ENCODE data around the gene PCDHGC3.
A peak's percentile ranks its signal among the peaks of the same experiment; 100 is the strongest.

Gene PCDHGC3

DNA sequence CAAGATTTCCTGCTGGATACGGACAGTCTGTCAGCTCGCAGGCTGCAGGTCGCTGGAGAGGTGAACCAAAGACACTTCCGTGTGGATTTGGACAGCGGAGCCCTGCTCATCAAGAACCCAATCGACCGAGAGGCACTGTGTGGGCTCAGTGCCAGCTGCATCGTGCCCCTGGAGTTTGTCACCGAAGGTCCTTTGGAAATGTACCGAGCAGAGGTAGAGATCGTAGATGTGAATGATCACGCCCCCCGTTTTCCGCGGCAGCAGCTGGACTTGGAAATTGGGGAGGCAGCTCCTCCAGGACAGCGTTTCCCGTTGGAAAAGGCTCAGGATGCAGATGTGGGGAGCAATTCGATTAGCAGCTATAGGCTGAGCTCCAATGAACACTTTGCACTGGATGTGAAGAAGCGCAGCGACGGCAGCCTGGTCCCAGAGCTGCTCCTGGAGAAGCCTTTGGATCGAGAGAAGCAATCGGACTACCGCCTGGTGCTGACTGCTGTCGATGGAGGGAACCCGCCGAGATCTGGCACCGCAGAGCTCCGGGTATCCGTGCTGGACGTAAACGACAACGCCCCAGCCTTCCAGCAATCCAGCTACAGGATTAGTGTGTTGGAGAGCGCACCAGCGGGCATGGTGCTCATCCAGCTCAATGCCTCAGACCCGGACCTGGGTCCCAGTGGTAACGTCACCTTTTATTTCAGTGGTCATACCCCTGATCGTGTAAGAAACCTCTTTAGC, 9.7 kb downstream of the PCDHGC3 start:
- DNase-seq, result no peak

DNA sequence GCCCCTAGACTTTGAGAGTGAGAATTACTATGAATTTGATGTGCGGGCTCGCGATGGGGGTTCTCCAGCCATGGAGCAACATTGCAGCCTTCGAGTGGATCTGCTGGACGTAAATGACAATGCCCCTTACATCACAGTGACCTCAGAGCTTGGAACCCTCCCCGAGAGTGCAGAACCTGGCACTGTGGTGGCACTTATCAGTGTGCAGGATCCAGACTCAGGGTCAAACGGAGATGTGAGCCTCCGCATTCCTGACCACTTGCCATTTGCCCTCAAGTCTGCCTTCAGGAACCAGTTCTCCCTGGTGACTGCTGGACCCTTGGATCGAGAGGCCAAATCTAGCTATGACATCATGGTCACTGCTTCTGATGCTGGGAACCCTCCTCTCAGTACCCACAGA, 10.3 kb downstream of the PCDHGC3 start:
- DNase-seq, result no peak

DNA sequence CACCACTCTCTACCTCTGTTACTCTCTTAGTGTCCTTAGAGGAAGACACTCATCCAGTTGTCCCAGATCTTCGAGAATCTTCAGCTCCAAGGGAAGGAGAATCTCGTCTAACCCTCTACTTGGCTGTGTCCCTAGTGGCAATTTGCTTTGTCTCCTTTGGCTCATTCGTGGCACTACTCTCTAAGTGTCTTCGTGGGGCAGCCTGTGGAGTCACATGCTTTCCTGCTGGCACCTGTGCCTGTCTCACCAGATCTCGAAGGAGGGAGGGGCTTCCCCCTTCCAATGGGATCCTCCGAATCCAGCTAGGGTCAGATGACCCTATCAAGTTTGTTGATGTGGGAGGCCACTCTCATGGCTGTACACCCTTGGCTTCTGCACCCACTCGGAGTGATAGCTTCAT, 11.4 kb downstream of the PCDHGC3 start:
- no peak for DNase-seq

DNA sequence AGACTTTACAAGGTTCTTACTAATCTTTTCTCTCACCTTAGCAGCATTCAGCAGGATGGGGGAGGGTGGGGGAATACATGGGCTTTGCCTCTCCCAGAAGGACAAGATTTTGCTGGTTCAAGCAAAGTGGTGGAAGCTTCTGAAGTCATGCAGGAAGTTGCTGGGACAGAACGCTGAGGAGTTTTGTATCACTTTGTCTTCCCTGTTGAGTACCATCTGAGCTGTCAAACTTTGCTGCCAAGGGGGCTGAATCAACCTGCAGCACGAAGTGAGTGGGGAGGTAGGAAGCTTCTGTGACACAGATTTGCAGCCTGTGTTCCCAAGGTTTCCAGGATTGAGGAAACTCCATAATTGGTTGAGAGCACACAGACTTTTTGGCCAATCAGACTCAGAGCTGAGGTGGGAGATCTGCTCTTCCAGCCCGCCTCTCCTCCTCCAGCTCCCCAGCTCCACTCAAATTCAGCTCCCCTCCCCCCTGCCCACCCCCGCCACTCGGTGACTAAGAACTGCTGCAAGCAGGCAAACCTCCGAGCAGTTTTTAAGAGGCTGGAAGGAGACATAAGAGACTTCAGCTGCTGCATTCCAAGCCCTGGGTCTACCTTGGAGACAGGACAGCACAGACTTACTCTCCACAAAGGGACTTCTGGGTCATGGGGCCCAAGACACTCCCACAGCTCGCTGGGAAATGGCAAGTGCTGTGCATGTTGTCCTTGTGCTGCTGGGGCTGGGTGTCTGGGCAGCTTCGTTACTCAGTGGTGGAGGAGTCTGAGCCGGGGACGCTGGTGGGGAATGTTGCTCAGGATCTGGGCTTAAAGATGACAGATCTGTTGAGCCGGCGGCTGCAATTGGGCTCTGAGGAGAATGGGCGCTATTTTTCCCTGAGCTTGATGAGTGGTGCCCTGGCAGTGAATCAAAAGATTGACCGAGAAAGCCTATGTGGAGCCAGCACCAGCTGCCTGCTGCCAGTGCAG, 13.1 kb downstream of the PCDHGC3 start, which contains the start of gene PCDHGC5:
Gene PCDHGC5 (plus strand): TSS at position 491 of the 971 bp plus-strand sequence. CDS start 160 bp downstream, at position 651.
- no peak for DNase-seq

DNA sequence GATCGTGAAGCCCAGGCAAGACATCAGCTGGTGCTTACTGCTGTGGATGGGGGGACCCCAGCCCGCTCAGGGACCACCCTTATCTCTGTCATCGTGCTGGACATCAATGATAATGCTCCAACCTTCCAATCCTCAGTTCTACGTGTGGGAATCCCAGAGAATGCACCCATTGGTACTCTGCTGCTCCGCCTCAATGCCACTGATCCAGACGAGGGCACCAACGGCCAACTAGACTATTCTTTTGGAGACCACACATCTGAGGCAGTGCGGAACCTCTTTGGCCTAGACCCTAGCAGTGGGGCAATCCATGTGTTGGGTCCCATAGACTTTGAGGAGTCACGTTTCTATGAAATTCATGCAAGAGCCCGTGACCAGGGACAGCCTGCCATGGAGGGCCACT, 14.1 kb downstream of the PCDHGC3 start:
- no peak for DNase-seq

DNA sequence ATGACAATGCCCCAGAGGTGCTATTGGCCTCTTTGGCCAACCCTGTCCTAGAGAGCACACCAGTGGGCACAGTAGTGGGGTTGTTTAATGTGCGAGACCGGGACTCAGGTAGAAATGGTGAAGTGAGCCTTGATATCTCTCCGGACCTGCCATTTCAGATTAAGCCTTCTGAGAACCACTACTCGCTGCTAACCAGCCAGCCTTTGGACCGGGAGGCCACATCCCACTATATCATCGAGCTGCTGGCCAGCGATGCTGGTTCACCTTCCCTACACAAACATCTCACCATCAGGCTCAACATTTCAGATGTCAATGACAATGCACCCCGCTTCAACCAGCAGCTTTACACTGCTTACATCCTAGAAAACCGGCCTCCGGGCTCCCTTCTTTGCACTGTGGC, 14.5 kb downstream of the PCDHGC3 start:
- DNase-seq, result no peak

DNA sequence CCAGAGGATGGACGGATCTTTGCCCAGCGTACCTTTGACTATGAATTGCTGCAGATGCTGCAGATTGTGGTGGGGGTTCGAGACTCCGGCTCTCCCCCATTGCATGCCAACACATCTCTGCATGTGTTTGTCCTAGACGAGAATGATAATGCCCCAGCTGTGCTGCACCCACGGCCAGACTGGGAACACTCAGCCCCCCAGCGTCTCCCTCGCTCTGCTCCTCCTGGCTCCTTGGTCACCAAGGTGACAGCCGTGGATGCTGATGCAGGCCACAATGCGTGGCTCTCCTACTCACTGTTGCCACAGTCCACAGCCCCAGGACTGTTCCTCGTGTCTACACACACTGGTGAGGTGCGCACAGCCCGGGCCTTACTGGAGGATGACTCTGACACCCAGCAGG, 15.0 kb downstream of the PCDHGC3 start:
- no peak for DNase-seq

DNA sequence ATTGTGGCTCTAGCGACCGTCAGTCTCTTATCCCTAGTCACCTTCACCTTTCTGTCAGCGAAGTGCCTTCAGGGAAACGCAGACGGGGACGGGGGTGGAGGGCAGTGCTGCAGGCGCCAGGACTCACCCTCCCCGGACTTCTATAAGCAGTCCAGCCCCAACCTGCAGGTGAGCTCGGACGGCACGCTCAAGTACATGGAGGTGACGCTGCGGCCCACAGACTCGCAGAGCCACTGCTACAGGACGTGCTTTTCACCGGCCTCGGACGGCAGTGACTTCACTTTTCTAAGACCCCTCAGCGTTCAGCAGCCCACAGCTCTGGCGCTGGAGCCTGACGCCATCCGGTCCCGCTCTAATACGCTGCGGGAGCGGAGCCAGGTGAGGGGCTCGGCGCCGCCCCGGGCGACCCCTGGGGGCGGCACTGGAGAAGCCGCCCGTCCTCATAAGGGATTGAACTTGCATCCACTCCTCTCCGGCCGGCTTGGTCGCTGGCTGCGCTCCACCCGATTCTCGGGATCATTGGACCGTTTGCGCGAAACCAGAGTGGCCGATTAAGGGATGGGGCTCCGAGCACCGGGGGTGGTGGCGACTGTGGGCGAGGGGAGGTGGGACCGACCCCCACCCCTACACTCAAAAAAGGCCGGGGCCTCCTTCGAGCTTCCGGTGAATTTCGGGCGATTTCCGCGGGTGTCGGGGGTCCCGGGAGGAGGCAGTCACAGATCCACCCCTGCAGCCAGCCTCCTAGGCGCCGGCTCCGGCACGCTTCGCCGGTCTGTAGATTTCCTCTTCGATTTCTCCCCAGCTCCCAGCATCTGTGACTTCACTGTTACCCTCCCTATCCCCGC, 15.8 kb downstream of the PCDHGC3 start:
- DNase-seq, result no peak

DNA sequence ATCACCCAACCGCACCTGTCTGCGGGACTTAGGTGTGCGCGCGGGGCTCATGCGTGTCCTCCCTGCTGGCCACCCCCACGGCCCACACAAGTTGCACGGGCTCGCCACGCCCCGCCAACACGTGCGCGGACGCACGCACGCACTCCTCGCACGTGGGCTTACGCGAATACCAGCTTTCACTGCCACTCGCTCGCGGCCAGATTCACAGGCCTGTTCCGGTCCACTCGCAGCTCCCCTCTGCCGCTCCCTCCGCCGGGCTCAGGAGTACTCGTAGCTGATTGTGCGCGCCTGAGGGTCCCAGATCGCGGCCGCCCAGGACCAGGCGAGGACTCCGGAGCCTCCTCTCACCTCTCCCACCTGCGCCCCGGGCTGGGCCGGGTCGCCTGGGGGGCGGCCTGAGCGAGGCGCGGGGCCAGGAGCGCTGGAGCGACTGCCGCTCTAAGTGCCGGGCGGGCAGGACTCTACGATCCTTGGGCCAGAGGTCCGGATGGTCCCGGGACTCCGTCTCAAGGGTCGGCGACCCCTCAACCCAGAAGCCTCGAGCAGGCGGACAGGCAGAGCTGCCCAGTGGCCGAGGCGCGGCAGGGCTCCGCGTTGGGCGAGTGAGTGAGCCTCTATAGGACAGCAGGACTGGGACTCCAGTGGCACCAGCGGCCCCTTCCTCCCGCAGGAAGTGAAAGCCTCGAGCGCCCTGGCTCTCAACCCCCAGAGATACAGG, 16.6 kb downstream of the PCDHGC3 start:
- peak in 1 of 2 donors; percentile 25 for DNase-seq

DNA sequence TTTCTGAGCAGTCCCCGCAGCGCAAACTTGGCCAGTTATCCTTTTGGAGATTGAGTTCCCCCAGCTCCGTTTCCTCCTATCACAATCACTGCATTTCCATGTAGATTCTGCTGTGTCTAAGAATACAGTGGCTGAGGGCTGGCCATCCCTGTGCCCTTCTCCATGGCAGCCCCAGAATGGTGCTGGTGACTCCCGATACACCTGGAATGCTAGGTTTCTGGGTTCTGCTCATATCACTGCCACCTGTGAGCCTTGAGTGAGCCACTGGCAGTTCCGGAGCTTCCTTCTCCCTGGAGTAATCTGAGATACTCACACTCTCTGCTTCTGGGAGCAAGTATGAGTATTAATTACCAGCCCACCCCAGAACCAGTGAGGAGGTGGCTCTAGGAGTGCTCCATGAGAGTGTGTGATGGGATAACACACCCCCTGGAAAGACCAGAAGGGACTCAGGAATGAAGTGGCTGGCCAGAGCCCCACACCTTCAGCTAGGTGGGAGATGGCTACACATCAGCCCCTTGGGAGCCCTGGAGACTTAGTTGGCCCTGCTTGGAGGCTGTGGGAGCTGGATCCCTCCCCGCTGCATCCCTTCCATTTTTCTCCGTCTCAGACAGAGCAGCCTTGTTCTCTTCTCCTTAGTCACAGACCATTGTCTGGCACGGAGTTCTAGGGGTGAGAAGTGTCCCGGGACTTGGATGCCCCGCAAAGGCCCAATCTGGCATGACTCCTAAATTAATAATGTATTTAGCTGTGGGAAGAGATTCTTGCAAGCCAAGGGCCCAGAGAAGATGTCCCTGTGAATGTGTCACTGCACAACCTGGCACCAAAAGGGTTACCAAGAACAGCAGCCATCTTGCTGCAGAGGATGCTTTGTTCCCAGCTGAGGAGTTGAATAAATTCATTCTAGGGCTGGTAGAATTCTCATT, 18.0 kb downstream of the PCDHGC3 start:
- DNase-seq, result no peak

DNA sequence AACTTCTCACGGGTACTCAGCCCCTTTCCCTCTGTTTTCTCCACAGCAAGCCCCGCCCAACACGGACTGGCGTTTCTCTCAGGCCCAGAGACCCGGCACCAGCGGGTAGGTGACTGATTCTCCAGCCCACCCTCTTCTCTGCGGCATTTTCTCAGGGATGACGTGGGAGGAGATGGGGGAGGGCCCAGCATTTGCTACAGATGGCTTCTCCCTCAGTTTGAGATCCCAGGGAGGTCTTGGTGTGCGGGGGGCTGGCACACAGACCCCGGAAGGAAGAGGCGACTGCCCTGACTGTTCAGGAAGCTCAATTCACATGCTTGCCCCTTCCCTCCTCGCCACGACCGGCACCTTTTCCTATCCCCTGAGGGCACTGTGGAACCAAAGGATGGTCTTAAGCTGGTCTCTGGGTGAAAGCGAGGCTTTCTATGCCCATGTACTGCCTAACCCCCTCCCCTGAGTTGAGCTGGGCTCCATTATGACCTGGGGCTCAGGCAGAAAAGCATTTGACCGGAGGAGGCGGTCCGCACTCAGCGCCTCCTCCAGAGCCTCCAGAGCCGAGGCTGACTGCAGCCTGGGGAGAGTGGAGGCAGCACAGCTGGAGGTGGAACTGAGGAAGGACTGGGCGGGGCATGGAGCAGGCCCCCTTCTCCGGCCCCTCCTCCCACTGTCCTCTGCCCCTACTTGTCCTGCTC, 19.1 kb downstream of the PCDHGC3 start:
- no peak for DNase-seq

DNA sequence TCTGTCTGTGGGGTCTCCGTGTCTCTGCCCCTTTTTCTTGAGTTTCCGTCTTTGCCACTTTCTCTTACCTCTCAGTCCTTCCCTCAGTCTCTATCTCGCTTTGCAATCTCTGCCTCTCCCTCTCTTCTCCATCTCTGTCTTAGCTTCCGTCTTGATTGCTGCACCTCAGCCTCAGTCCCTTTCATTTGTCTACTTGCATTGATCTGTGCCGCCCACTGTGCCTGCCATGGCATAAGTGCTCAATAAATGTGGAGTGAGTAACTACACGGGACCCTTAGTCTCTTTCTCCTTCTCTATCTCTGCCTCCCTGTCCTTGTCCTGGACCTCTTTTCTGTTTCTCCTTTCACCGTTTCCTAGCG, 19.7 kb downstream of the PCDHGC3 start:
- DNase-seq, result no peak

DNA sequence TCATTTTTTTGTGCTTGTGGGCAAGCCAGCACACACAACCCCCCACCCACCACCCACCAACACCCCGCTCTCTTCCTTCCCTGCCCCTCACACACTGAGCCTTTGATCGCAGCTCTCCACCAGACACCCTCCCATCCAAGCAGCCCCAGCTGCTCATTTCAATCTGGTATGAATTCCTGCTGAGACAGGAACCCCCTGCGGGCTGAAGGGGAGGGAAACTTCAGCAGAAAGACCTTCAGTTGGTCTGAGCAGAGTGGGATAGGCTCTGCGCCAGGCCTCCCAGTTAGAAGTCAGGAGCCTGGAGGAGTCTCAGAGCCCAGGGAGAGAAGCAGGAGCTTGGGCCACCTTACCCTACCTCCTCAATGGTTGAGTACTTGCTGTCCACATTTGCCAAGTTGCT, 20.3 kb downstream of the PCDHGC3 start:
- DNase-seq, result no peak

DNA sequence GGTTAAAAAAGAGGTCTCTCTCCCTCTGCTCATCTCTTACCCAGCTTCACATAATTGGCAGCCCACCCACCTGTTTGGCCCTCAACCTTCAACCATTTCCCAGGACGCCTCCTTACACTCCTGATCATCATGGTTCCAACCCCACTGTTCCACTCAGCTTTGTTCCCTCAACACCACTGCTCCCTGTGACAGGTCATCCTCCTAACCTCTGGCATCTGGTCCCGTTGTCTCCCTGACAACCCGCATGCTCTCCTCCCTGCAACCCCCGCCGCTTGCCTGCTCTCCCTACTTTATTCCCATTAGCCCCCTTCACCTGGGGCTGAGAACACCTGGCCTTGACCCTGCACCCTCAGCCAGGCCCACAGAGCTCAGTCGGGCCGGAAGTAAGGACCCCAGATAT, 26.0 kb downstream of the PCDHGC3 start:
- DNase-seq, result no peak

DNA sequence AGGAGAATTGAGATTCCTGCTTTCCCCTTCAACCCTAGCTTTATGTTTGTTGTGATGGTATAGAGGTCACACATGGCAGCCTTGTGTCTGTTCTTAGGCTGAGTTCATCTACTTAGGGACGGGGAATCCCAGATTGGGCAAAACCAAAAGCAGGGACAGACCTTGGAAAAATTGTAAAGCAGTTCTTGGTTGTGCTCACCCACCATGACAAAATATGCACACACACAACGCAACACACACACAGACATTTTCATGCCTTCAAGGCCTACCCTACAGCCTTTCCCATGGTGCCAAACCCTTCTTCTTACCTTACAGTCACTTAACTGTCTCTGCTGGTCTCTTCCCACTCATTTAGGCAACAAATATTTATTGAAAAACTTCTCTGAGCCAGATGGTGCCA, 27.9 kb downstream of the PCDHGC3 start:
- DNase-seq, result no peak

DNA sequence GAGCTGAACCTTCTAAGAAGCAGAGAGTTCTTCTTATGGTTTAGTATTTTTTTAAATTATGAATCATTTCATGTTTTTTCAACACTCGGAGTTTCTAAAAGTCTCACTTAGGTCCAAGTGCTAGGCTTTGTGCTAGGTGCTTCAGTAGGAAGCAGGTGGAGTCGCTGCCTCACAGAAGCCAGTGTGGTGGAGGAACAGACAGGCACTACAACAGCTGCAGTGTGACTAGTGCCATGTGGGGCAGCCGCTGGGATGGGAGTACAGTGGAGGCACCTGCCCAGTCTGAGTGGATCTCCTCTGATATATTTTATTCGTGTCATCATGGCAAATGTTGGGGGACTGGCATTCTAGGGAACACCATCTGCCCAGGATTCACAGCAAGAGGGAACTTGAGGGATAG, 28.4 kb downstream of the PCDHGC3 start:
- no peak for DNase-seq

DNA sequence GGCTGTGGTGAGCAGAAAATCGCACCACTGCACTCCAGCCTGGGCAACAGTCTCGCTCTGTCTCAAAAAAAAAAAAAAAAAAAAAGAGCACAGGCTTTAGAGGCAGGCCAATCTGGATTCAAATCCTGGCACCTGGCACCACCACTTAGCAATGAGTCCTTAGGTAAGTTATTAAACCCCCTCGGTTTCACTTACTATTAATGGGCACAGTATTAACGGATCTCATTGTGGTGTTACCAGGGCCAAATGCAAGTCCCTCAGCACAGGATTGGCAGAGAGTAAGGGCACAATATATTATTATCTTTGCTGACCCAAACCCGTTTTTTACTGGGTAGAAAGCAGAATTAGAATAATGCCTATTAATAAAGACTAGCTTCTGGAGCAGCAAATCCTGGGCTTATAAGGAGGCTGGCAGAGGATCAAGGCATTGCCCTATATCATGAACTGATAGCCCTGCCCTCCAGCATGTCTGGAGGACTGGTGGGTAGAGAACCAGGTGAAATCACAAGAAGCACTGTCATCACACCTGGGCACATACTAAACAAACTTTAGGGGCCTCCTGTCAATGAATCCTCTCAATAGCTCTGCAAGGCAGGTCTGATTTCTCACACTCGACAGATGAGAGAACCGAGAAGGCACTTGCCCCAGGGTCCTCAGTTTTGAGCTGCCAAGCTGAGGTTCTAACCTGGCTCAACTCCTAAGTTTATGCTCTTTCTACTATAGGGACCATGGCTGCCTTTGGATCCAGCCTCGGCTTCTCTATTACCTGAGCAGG, 30.8 kb downstream of the PCDHGC3 start:
- no peak for DNase-seq

DNA sequence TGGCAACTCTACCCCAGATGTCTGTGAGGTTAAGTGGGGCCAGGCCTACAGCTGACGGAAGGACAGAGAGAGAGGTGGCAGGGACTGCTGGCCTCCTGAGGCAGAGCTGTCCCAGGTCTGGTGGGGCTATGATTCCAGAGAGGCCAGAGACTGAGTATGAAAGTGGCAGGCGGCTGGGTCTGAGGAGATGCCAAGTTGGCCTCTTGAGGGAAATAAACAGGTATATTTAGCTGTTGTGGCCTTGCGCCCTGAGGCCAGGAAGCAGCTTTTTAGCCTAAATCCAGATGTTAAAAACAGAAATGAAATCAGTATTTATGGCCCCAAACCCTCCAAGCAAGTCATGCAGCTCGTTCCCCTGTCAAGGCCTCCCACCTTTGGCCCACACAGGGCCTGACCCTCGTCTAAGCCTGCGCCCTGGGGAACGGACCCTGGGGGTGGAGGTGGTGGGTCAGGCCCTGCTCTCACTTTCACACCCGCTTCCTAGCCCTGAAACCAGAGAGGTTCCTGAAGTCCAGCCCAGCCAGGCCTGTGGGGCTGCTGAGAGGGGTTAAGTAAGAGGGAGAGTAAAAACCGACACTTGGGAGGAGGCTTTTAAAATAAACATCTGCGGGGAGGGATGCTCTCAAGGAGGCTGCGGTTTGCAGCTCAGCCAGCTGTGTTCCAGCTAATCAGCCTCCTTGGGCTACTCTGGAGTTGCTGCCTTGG, 31.8 kb downstream of the PCDHGC3 start:
- no peak for DNase-seq

DNA sequence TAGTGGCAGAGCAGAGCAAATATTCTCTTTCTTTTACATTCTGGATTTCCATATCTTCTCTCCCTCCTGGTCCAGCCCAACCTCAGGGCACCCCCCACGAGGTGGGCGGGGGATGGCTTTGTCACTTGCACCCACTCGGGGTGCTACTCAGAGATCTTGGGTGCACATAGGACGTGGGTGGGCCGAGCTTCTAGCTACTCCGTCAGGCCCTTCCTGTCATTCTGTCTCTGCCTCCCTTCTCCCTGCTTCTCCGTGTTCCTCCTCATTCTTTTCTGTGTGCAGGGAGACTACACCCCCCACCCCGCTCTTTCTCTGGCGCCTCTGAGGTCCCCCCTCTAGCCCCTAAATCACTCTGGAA, 32.7 kb downstream of the PCDHGC3 start:
- DNase-seq, result no peak
